Adrenal gland (tissue), 12 donors: ENCODE results near the gene LILRA2. TPM values are rescaled to one million over a fixed set of nuclear protein-coding genes. Genes with fewer than 3 reads are reported as not detected.

Experiments
- DNase-seq, 7 donors: peaks; one replicate each; pipeline ENCODE4 v3.0.0-alpha.2; 2019 to 2020
- H3K27ac ChIP-seq, 5 donors: fragments of 200-600 bp; sonication (generic) in 4 of 5; 1 replicate in 3 of 5; 2 replicates in 2 of 5; pipeline versions ENCODE4 v1.5.1 to v1.8.0; 2016 to 2020; ENCODE audit warnings: mild to moderate bottlenecking in 1 of 5
- H3K27me3 ChIP-seq: fragments of 200-600 bp; 2 replicates; pipeline ENCODE4 v1.8.0; 2021
- H3K36me3 ChIP-seq, 2 donors: fragments of 200-600 bp; replicated peaks in 1 of 2; 1 replicate in 1 of 2; 2 replicates in 1 of 2; pipeline versions ENCODE4 v1.5.1 to v1.8.0; 2018 to 2022
- H3K4me1 ChIP-seq, 2 donors: fragments of 200-600 bp; replicated peaks in 1 of 2; 1 replicate in 1 of 2; 2 replicates in 1 of 2; pipeline versions ENCODE4 v1.5.1 to v1.8.0; 2018 to 2021
- H3K4me3 ChIP-seq, 4 donors: fragments of 200-600 bp; sonication (generic) in 3 of 4; one replicate each; pipeline ENCODE4 v1.5.1; 2016 to 2018
- H3K9me3 ChIP-seq, 3 donors: fragments of 200-600 bp; sonication (generic) in 1 of 3; replicated peaks in 1 of 3; 1 replicate in 2 of 3; 2 replicates in 1 of 3; pipeline versions ENCODE4 v1.5.1 to v1.8.0; 2016 to 2021
- CTCF ChIP-seq, 6 experiments: fragments of 450-650 bp in 4 of 6; fragments of 200-600 bp in 2 of 6; sonication (generic) in 1 of 6; IDR thresholded peaks; 1 replicate in 5 of 6; 2 replicates in 1 of 6; pipeline versions ENCODE4 v1.5.1 to v1.8.0; 2016 to 2021; ENCODE audit warnings: antibody characterized with exemption in 6 of 6, mild to moderate bottlenecking in 2 of 6, moderate library complexity in 1 of 6
- POLR2A ChIP-seq, 2 donors: fragments of 450-650 bp; IDR thresholded peaks; one replicate each; pipeline ENCODE4 v1.6.1; 2017; ENCODE audit warnings: antibody characterized with exemption in 2 of 2, mild to moderate bottlenecking in 2 of 2, moderate library complexity in 1 of 2
- WGBS, 4 donors: extraction: QIAGEN DNeasy Blood & Tissue Kit in 2 of 4; methylation state at CpG; one replicate each; pipeline versions ENCODE4 v1.1.5 to v1.1.7; 2013 to 2017; 5-methylcytosine and 5-hydroxymethylcytosine counted together
- intact Hi-C, 2 donors: fragments of 100-400 bp; cut with DNase I; formaldehyde crosslinking; loops; one replicate each; pipeline versions ENCODE4 v1.14.1 to v1.15.0; 2022 to 2023
- polyA plus RNA-seq, 3 donors: library from polyadenylated mRNA; stranded (reverse); fragments of 200-250 nt in 2 of 3; fragments of 350-450 nt in 1 of 3; fragmentation: Illumina TruSeq in 1 of 3; extraction: RNeasy Lipid Tissue Mini Kit (QIAGEN cat#74804) in 1 of 3; gene quantifications; one replicate each; pipeline ENCODE4 v1.2.3, GENCODE V29; 2013 to 2014
- total RNA-seq, 9 donors: library from RNA; depleted of rRNA in 4 of 9; stranded (reverse); fragments of >200 nt in 4 of 9; fragments of 120-200 nt in 1 of 9; fragmentation: NEBNext Ultra II Directional in 1 of 9; extraction: Animal tissue kit (Norgen Biotek cat#: 25700) in 1 of 9; gene quantifications; one replicate each; pipeline versions ENCODE4 v1.1.0 to v1.2.4, GENCODE V29; 2013 to 2023
- donor health status: healthy with polysubstance abuse.
- donor health status: Bipolar disorder and iron deficiency.
- donor health status: DM: yes; HTN: yes; CAD: no.
- donor health status: DM: no; HTN: no; CAD: no.
- donor health status: DM: no; HTN: no; CAD: no.
- donor health status: DM: yes; HTN: yes; CAD: no.

The LILRA2 gene
- total and polyA plus RNA-seq, 12 donors, result 0.55 to 13.5 (median 4.3) TPM

GRCh38 chr19:54600212-54600611 lies 26.6 kb downstream of the LILRA2 start:
- intact Hi-C loops, result no loop called here
- Histone ChIP-seq H3K4me1 (no peaks in the 10 kb centered on the region), H3K27me3 (peaks cover 2% of the 10 kb centered on the region), H3K36me3 (no peaks in the 10 kb centered on the region), H3K27ac (no peak overlapping the region), H3K4me3 (no peak overlapping the region), H3K9me3 (no peaks in the 10 kb centered on the region)
- TF ChIP-seq POLR2A (IDR thresholded peaks at IDR 0.05) (no peak), CTCF (IDR thresholded peaks at IDR 0.05) (no peak)
- 46 to 66% (median 60%) methylated on average over 5 of the region's 5 CpGs for WGBS, 4 donors
- no peak for DNase-seq

DNA sequence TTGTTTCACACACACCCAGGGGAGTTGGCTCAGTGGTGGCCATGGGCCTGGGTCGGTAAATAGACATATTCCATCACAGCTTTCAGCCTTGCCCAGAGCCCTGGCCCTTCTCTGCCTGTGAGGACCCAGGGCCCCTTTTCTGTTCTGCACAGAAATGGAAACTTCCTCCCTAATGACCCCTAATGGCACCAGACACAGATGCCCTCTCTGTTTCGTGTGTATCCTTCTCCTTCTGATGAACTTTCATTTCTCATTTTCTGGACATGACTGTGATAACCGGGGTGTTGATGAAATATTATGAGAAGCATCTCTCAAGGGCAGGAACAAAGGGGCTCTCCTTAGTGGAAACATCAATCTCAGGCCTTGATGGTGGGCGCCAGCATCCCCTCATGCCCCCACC lies 32.6 kb downstream of the LILRA2 start:
- Histone ChIP-seq H3K4me1 (no peaks in the 10 kb centered on the region), H3K36me3 (no peaks in the 10 kb centered on the region), H3K27me3 (peaks cover 2% of the 10 kb centered on the region), H3K9me3 (no peaks in the 10 kb centered on the region), H3K4me3 (no peak overlapping the region), H3K27ac (no peak overlapping the region)
- TF ChIP-seq POLR2A (IDR thresholded peaks at IDR 0.05) (no peak), CTCF (IDR thresholded peaks at IDR 0.05) (no peak)
- 39 to 53% (median 47%) methylated on average over 3 to 4 of the region's 4 CpGs for WGBS, 4 donors
- intact Hi-C loops, result no loop called here
- DNase-seq, result no peak

- H3K27me3 ChIP-seq, result peaks cover 2% of the 10 kb centered on the region
- H3K4me3 ChIP-seq, result no peak overlapping the region
- TF ChIP-seq CTCF (IDR thresholded peaks at IDR 0.05), result no peak
- TF ChIP-seq POLR2A (IDR thresholded peaks at IDR 0.05), result no peak
- intact Hi-C loops, result no loop called here
- no peaks in the 10 kb centered on the region for H3K4me1 ChIP-seq
- WGBS, 4 donors, result 55 to 69% (median 63%) methylated on average over 15 to 16 of the region's 16 CpGs
- H3K36me3 ChIP-seq, result no peaks in the 10 kb centered on the region
- H3K27ac ChIP-seq, result no peak overlapping the region
- no peaks in the 10 kb centered on the region for H3K9me3 ChIP-seq
- DNase-seq, result peak in 1 of 7 donors; percentile 27
Measured at GRCh38 chr19:54606891-54607784, 33.5 kb downstream of the LILRA2 start.

- H3K4me3 ChIP-seq, result no peak overlapping the region
- H3K9me3 ChIP-seq, result no peaks in the 10 kb centered on the region
- DNase-seq, result no peak
- no peaks in the 10 kb centered on the region for H3K4me1 ChIP-seq
- TF ChIP-seq POLR2A (IDR thresholded peaks at IDR 0.05) (no peak), CTCF (IDR thresholded peaks at IDR 0.05) (no peak)
- no peak overlapping the region for H3K27ac ChIP-seq
- intact Hi-C loops, result no loop called here
- H3K36me3 ChIP-seq, result no peaks in the 10 kb centered on the region
- WGBS, 4 donors, result 74 to 100% (median 81%) methylated on average over 1 to 5 of the region's 5 CpGs
- H3K27me3 ChIP-seq, result peaks cover 2% of the 10 kb centered on the region
Measured at GRCh38 chr19:54607785-54608150, 34.2 kb downstream of the LILRA2 start.
